Stimulated activated CD4-positive, alpha-beta T cell treated with anti-CD3 and anti-CD28 coated beads, TNF-alpha, amount 100 ng/mL, for 24 hours (primary cell): ENCODE data around the gene NPIPB2.
"Not testable (repeated sequence)": the region's sequence is repeated elsewhere in the genome, so short reads cannot be mapped to it uniquely, and the experiment has no call there.

Experiments
- DNase-seq, 3 experiments: peaks; one replicate each; pipeline ENCODE4 v3.0.0-alpha.2; 2020; ENCODE audit warnings: low read depth in 3 of 3

NPIPB2 gene

GRCh38 chr16:11957591-11958395 is 15.9 kb upstream of the NPIPB2 start:
- no peak for DNase-seq

DNA sequence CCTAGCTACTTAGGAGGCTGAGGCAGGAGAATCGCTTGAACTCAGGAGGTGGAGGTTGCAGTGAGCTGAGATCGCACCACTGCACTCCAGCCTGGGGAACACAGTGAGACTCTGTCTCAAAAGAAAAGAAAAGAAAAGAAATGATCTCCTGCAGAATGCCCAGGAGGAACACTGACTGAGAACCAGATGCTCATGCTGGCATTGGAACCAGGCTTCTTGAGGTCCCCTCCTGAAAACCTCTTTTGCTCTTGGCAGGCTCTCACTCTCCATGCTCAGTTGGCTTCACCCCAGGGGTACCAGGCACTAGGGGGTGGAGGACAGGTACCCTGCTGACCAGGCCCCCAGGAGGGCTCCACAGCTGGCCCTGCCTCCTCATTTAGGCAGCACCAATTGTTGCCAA is 14.7 kb upstream of the NPIPB2 start:
- no peak for DNase-seq

DNA sequence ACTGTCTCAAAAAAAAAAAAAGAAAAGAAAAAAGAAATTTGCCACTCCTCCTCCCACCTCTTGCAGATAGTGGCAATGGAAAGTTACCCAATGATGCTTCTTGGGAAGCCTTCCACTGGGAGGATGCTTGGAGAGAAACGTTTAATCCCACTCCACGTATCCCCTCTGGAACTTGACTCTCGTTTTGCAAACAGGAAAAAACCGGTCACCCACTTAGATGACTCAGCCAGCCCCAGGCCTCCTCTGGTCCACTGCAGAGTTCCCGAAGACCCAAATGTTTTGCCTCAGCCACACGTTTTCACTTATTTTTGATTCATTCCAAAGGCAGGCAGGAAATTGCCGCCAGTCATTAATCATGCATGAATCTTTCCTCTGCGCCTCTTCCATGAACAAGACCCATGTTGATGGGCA is 13.9 kb upstream of the NPIPB2 start:
- DNase-seq, result no peak

GRCh38 chr16:11953576-11953975 is 11.7 kb upstream of the NPIPB2 start:
- DNase-seq, result not testable (repeated sequence)

GRCh38 chr16:11950388-11950787 is 8.5 kb upstream of the NPIPB2 start:
- DNase-seq, result no peak

DNA sequence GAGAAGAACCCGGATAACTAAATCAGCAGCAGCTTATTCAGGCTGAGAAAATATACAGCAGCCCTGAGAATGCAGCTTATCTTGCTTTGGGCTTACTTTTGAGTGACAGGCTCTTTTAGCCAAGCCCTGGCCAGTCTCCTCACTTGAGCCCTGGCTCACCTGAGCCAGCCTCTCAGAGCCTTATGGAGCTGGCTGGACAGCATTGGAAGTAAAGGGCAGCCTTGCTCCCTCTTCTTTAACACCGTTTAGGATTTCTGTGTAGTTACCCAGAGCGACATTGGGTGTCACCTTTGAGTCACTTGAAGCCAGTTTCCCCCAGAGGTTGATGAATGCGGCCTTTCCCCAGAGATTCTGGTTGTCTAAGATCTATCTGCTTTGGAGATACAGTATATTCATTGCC is 7.7 kb upstream of the NPIPB2 start:
- peak in 1 of 3 experiments; percentile 1 for DNase-seq

DNA sequence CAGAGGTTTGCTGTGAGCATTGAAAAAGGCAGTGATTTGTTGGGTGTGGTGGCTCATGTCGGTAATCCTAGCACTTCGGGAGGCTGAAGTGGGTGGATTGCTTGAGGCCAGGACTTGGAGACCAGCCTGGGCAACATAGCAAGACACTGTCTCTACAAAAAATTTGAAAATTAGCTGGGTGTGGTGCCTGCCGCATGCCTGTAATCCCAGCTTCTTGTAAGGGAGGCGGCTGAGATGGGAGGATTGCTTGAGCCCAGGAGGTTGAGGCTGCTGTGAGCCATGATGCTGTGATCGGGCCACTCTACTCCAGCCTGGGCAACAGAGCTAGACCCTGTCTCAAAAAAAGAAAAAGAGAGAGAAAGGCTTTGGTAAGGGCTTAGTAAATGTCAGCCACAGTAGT is 7.0 kb upstream of the NPIPB2 start:
- no peak for DNase-seq

DNA sequence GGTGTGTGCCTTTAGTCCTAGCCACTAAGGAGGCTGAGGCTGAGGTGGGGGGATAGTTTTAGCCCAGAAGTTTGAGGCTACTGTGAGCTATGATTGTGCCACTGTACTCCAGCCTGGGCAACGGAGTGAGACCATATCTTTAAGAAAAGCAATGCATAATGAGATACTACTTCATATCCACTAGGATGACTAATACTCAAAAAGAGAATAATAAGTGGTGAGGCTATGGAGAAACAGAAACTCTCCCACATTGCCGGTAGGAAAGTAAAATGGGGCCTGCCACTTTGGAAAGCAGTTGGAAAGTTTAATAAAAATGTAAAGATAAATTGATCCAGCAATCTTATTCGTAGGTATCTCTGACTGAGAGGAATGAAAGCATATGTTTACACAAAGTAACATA is 4.6 kb upstream of the NPIPB2 start:
- DNase-seq, result no peak

GRCh38 chr16:11927350-11927749 is 14.5 kb downstream of the NPIPB2 start:
- not testable (repeated sequence) for DNase-seq

- DNase-seq, result not testable (repeated sequence)
Measured at GRCh38 chr16:11924046-11924445, 17.8 kb downstream of the NPIPB2 start.

- no peak for DNase-seq
Measured at GRCh38 chr16:11916524-11917285, 25.1 kb downstream of the NPIPB2 start.

- peak; percentile 99 to 100 (median 99) for DNase-seq
Measured at GRCh38 chr16:11915644-11916523, 26.0 kb downstream of the NPIPB2 start, which contains the start of gene GSPT1. Gene GSPT1, minus strand, starts transcription at chr16:11915956. Its CDS starts 236 bp downstream, at chr16:11915720.

DNA sequence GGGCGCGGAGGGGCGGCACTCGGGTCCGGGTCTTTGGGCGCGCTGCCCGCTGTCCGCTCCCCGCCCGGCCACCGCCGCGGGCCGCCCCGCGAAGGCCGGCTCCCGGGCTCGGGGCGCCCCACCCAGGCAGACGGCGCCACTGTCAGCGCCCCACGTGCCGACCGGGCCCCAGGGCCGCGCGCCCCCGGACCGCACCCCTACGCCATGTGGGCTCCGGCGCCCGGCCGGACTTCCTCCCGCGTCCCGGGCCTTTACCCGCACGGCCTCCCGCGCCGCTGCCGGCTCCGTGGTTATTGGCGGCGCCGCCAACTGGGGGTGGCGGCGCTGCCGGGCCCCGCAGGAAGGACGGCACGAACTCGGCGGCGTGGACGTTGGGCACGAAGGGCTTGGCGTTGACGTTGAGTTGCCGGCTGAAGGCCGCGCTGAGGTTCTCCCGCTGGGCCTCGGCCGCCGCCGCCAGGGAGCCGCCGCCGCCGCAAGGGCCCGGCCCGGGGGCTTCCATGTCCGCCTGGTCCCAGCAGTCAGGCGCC is 26.7 kb downstream of the NPIPB2 start:
- no peak for DNase-seq

- peak in 1 of 3 experiments; percentile 32 for DNase-seq
Measured at GRCh38 chr16:11914210-11915113, 27.4 kb downstream of the NPIPB2 start.

GRCh38 chr16:11913425-11914079 is 28.3 kb downstream of the NPIPB2 start:
- no peak for DNase-seq

GRCh38 chr16:11909653-11910545 is 31.9 kb downstream of the NPIPB2 start:
- DNase-seq, result no peak

GRCh38 chr16:11907160-11907970 is 34.5 kb downstream of the NPIPB2 start:
- no peak for DNase-seq

DNA sequence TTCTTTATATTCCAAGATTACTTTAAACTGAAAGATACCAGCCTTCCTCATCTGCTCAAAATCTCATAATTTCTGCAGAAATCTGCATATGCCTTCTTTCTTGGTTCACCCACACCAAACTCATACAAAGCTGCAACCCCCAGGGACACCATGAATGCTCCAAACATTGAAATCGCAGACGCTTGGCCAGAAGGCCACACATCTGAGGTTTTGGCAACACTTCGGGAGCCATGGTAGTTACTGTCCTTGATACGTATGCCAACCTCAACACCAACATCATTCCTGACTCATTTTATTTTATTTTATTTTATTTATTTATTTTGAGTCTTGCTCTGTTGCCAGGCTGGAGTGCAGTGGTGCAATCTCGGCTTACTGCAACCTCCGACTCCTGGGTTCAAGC is 37.9 kb downstream of the NPIPB2 start:
- DNase-seq, result no peak
